Non-pigmented ciliary epithelial cell (primary cell): ENCODE results near the gene UBR4.

Experiments used
- DNase-seq: peaks from one replicate; pipeline ENCODE4 v3.0.0-alpha.2; 2010; ENCODE audit warnings: low read depth

Gene UBR4

DNA sequence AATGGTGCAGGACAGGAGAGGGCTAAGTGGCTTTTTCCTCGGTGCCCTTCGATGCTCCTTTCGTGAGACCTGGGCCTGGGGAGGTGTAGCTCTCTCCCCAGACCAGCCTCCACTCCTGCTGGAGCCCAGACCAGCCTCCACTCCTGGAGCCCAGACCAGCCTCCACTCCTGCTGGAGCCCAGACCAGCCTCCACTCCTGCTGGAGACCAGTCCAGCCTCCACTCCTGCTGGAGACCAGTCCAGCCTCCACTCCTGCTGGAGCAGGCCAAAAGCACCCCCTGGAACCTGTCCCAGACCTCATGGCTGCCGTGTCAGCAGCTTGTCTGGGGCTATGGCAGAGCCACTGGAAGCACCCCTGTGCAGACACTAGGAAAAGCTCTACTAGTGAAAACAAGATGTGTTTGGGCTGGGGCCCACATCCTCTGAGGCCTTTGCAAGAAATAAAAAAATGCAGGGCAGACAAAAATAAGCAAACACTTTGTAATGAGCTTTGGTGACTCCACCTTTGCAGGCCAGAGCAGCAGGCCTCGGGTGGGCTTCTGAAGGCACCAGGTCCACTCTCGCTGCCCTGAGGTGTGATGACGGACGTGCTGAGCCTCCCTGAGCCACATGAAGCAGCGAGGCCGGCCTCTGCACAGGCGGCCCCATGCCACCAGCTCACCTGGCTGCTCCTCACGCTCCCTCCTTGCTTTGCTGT, 137.6 kb downstream of the UBR4 start:
- DNase-seq = no peak

DNA sequence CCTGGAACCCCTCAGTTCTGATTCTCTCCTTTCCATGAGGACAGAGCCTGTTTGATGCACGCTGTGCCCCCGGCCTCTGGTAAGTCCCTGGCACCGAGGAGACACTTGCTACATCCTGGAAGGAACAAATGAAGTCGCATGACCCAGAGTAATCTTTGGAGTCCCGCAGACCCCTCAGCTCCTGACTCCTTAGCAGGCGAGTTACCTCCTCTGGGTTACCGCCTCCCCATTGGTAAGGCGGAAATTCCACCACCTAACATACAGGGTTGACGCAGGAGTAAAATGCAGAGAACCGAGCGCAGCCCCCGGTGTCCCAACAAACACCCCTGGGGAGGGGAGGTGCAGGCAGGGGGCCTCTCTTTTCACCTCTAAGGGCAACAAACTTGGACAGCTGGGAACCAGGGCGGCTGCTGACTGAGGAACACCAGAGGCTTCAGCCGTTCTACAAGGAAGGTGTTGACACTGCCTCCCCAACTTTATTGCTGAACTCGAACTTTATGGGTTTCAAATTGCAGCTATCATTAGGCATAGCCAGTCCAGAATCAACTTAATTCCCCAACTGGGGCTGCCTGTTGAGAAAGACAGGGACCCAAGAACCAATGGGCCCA, 138.3 kb downstream of the UBR4 start:
- DNase-seq = no peak

- DNase-seq = no peak
Observed at GRCh38 chr1:19070891-19071621, 139.0 kb downstream of the UBR4 start.

- DNase-seq = no peak
Observed at GRCh38 chr1:19070197-19070651, 139.8 kb downstream of the UBR4 start.

- DNase-seq = no peak
Observed at GRCh38 chr1:19068639-19069276, 141.3 kb downstream of the UBR4 start.

GRCh38 chr1:19067912-19068638, 142.0 kb downstream of the UBR4 start:
- no peak for DNase-seq

DNA sequence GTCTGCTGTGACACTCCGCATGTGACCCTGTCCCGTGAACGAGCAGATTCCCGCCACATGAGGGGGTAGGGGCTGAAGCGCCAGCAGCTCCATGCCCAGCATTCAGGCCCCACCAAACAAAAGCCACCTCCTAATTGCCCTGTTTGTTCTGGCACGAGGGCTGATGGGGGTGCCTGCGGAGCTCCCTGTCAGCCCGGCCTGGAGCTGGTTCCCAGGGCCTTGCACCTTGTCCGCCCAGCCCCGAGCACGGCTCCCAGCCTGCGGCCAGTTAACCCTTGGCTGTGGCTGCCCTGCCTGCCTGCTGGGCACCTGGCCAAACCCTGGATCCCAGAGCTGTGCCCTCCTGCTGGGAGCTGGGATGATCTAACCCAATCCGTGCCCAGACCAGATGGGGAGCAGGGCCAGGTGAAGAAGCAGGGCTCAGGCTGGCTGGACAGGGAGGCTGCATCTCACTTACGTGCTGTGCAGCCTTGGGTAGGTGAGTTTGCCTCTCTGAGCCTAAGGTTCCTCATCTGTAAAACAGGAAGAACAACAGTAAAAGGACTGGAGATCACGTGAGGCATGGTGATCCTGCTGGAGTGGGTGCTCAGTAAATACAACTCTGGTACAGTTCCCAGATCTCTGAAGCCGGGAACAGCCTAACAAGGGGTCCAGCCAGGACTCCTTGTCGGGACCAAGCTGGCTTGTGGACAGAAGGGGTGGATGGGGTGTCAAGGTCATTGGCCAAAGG, 142.7 kb downstream of the UBR4 start:
- no peak for DNase-seq

DNA sequence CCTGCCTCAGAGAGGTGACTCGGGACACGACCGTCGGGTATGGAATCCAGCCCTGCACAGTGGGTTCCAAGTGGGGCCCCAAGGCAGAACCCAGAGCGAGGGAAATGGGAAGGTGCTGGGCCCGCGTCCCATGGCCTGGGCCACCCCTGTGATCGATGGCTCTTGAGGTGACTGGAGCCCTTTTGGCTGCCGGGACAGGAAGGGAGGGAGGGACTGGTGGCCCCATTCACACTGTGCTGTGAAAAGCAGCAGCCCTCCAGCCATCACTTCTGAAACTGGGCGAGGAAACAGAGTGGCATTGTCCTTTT, 143.2 kb downstream of the UBR4 start:
- no peak for DNase-seq

GRCh38 chr1:19066248-19066873, 143.7 kb downstream of the UBR4 start:
- DNase-seq = no peak

GRCh38 chr1:19065526-19066247, 144.4 kb downstream of the UBR4 start:
- no peak for DNase-seq

GRCh38 chr1:19064906-19065450, 145.1 kb downstream of the UBR4 start:
- no peak for DNase-seq

DNA sequence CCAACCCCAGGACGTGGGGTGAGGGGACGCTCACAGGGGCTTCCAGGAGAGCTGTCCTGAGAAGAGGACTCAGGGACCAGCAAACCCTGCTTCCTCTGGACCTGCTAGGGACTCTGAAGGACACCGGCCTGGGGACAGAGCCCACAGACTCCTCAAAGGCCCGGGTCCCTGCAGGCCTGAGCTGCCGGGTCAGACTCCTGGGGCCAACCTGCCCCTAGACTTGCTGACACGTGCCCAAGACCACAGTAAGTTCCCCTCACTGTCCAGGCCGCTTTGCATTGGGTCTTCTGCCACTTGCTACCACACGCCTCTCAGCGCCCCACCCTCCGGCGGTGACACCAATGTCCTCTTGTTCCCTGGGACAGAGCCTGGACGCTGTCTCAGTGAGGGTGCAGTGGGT, 146.9 kb downstream of the UBR4 start:
- DNase-seq = no peak

DNA sequence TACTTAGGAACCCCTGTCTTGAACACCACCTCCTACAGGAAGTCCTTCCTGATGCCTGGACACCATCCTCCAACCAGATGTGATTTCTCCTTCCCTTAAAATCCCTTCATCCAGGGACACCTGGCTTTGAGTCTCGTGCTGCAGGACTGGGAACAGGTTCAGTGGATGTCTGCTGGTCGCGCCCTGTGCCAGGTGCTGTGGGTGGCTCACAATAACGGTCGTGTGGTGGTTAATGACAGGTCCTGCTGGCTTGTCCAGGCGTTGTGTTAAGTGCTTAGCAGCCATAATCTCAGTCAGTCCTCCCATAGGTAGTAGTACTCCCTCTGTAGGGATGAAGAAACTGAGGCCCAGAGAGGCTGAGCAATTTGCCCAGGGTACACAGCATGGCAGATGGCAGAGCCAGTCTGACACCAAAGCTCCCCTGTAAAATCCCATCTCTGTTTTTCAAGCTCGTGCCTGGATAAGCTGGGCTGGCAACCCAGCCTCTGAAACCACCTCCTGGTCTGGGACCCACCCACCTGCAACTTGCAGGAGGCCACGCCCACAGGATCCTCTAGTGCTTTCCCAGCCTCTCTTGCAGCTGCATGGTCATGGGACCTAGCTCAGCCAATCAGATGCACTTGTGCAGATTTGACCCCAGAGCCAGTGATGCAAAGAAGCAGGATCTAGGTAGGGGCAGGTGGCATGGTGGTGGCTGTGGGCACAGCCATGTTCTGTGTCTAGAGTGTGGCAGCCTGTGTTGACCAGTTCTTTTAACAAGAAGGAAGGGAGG, 147.6 kb downstream of the UBR4 start:
- no peak for DNase-seq

DNA sequence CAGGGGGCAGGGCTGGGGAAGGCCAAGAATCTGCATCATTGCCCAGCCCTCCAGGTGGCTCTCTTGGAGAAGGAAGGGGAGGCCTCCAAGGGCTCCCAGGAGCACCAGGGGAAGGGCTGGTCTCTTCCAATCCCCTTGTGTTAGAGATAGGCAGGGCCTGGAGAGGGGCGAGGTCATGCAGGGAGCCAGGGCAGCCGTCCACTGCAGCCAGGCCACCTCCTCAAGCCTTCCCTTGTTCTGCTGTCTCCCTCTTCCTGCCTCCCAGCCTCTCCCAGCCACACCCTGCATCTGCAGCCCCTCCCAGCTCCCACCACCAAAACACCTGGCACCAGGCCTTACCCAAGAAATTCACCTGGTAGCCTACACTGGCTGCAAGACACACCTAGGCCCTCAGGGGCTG, 148.3 kb downstream of the UBR4 start:
- no peak for DNase-seq

GRCh38 chr1:19061343-19061742, 148.7 kb downstream of the UBR4 start:
- DNase-seq = no peak

DNA sequence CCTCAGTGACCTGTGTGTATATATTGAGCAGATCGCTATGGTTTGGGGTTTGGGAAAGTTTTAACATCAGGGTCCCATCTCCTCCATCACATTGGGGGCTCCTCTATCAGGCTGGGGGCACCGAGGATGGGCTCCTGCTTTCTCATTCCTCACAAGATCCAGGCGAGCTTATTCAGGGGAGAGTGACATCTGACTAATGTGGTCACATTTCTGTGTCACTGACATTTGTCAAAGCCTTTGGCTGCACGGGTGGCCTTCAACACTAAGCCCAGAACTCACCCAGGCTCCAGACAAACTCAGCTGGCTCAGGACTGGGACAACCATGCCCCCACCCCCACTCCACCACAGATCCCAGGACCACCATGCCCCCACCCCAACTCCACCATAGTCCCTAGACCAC, 150.3 kb downstream of the UBR4 start:
- DNase-seq = no peak

- no peak for DNase-seq
Observed at GRCh38 chr1:19058476-19058797, 151.6 kb downstream of the UBR4 start.

DNA sequence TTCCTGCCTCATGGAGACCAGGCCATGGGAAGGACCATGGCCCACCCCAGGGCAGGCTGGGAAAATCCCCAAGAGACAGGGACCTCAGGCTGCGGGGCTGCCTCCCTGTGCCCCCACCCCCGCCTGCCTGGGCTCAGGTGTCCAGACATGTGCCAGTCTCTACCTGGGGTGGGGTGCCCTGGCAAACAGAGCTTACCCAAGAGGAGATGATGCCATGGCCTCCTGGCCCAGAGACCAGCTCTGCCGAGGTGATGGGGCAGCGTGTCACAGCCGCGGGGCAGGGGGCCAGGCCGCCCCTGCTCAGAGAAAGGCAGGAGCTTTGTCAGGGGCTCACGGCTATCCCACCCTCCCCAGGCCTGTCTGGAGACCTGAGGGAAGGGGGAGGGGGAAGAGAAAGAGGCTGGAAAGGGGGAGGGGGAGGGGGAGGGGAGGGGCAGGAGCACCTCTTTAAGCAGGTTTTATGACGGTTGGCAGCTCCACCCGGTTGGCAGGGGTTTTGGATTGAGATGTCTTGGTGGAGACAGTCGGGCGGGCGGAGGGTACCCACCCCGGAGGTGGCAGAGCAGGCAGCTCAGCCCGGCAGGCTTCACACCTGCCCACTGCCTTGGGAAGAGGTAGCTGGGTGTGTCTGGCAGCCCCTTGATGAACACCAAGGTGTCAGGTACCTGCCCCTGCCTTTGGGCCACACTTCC, 152.1 kb downstream of the UBR4 start:
- no peak for DNase-seq
